GM18909 (cell line): ENCODE results near the gene CYP3A5.
"Not testable (repeated sequence)": the region's sequence is repeated elsewhere in the genome, so short reads cannot be mapped to it uniquely, and the experiment has no call there.

ENCODE experiments used
- ATAC-seq: cut with Tn5 transposase; IDR thresholded peaks from one replicate; pipeline ENCODE4 v1.9.1; 2021; ENCODE audit warnings: mild to moderate bottlenecking; ENCODE audit not compliant: unreplicated experiment, poor library complexity

Gene CYP3A5

DNA sequence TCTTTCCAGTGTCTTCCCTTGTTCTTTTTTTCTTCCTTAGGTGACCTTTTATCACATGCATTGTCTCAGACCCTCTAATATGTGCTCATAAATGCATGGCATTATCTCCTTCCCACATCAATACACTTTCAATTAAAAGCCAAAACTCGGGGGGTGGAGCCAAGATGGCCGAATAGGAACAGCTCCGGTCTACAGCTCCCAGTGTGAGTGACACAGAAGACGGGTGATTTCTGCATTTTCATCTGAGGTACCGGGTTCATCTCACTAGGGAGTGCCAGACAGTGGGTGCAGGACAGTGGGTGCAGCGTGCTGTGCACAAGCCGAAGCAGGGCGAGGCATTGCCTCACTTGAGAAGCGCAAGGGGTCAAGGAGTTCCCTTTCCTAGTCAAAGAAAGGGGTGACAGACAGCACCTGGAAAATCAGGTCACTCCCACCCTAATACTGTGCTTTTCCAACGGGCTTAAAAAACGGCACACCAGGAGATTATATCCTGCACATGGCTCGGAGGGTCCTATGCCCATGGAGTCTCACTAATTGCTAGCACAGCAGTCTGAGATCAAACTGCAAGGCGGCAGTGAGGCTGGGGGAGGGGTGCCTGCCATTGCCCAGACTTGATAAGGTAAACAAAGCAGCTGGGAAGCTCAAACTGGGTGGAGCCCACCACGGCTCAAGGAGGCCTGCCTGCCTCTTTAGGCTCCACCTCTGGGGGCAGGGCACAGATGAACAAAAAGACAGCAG lies 6.2 kb upstream of the CYP3A5 start:
- not testable (repeated sequence) for ATAC-seq

DNA sequence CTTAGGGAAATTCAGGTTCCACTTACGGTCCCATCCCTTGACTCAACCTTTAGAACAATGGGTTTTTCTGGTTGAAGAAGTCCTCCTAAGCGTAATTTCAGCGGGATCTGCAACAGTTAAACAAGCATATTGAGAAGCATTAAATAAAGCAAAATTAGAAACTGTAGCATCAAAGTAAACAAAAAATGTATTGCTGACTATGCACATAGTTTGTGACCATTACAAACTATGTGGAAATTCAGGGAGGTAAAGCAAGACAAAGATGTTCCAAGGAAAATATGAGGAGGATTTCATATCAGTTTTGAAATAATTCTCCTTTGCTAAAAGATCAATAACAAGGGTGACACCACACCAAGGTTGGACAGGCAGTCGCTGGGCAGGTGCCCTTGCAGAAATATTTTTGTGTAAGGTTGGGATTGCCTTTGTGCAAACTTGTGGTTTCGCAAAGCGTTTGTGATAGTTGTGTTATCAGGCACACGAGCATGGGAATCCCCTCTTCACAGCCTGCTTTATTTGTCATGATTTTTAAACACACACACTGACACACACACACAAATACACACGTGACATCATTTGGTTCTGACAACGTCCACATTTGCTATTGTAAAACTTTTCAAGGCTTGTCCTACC lies 5.4 kb upstream of the CYP3A5 start:
- ATAC-seq: no peak

DNA sequence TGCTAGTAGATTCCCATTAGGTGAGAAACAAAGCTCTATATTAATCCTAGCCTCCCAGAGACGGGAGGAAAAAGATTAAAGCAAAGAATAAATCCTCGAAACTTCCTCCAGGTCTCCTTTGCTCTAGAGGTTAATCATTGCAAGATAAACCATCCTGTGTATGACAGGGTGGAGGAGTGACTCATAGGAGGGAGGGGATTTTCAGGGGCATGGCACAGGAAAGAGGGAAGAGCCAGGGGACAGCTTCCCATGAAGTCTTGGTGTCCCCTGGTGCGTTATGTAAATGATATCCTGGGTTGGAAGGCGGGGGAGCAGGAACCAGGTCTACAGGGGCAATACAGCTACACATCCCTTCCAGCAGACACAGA lies 780 bp downstream of the CYP3A5 start:
- ATAC-seq: no peak

DNA sequence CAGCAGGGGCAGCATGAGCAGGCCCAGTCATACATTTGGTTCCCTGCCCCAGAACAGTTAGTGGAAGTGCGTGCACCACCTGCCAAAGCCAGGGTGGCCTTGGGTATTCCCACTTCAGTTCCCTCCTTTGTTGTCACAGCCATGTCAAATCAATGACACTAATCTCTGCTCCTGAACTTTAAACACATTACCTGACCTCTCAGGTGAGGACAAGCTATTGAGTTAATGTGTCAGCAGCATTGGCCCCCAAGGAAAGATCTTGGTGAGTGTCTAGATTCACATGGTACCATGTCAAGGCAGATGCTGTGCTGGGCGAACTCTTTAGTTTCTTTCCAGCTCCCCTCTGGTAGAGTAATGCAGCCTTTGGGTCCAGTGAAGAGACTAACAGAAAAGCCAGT lies 2.1 kb downstream of the CYP3A5 start:
- ATAC-seq: no peak

DNA sequence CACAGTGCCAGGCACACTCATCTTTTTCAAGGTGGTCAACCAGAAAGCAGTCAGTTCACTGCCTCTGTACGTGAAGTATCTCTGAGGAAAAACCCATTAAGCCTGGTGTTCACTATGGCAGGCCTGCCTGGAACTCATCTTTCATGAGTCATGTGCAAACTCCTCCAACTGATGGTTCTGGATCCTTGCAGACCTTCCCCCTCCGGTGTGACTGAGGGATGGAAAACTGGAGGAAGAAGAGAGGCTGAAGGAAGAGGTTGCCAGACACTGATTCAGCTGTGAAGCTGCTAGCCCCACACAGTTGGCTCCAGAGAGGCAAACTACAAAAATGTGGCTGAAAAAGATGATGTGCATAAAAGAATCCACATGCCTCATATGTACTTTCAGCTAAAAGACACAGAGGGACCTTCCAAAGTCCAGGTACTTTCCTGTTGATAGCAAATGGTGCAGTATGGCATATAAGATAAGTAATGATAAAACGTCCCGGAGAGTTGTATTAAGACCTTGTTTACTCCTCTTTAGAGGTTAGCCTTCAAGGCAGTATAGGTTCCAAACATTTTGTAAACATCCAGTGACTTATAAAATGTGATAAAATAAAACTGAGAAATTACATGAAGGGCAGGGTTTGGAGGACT lies 2.7 kb downstream of the CYP3A5 start:
- no peak for ATAC-seq

DNA sequence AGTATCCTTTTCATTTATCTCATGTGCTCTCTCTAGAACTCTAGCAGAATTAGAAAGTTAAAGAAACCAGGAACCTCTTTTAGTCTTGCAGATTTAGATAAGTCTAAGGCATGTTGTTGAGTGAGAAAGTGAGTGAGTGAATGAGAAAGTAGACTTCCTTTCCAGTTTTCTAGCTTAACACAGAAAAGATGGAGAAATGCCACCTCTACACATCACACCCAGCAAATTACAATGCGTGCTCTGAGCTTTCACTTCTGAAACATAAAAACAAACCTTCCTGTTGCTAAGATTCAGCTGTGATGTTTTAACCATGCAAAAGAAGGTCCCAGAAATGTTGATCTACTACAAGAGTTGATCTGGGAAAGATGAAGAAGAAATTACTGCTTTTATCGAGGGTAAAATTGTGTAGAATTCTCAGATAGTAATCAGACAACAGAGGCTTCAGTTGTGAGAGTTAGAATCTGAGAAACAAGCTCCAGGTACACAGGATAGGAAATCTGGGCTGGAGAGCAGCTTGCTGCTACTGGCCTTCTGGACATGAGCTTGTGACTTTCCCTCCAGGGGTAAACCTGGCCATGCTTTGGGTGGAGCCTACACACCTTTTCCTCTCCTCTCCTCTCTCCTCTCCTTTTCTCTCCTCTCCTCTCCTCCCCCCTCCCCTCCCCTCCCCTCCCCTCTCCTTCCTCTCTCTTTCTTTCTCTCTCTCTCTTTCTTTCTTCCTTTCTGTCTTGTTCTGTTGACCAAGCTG lies 4.6 kb downstream of the CYP3A5 start:
- ATAC-seq: no peak

DNA sequence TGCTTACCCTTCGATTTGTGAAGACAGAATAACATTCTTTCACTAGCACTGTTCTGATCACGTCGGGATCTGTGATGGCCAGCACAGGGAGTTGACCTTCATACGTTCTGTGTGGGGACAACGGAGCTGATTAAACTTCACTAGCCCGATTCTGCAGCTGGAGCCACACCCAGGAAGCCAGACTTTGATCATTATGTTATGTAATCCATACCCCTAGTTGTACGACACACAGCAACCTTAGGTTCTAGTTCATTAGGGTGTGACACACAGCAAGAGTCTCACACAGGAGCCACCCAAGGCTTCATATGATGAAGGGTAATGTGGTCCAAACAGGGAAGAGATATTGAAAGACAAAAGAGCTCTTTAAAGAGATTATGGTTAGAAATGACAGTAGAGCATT lies 7.2 kb downstream of the CYP3A5 start:
- ATAC-seq: no peak

DNA sequence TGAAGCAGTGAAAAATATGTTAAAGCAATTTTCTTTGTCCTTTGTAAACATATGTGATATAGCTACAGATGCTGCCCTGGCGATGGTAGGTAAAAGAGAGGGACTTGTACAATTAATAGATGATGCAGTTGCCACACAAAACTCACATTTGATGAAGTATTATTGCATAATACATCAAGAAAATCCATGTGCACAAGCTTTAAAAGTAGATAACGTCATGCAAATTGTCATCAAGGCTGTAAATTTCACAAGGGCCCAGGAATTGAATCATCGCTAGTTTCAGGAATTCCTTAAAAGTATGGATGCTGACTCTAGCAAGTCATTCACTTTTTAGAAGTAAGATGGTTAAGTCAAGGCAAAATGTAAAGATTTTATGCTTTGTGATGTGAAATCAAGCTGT lies 10.0 kb downstream of the CYP3A5 start:
- ATAC-seq: no peak

DNA sequence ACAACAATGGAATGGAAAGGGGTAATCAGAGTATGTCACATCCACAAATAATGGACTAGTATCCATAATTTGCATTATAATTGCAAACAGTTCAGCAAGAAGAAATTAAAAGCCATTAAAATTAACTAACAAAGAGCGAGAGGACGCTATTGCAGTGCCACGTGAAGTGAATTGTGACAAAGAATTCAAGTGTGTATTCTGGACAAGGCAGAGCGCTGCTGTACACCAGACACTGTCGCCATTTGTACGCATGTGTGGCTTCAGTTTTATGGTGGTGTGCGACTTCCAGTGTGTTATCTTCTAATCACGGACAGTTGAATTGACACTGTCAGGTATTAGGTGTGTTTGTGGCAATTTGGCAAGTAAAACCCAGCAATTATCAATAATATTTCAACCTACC lies 11.3 kb downstream of the CYP3A5 start:
- no peak for ATAC-seq

DNA sequence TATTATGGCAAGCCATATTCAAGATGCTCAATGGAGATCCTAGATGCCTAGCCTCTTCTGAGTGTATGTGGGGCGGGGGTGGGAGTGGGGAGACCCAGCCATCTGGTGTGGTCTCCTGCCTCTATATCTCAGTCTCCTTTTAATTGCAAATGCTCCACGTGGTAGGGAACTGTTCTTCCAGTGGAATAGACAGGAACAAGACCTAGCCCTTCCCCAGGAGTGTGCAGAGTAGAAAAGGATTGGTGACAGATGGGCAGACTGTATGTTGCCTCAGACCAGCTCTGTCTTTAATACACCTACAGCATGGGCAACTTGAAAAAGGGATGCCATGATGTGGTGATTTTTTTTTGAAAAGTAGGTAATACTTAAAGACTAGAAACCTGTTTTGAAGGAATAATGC lies 12.6 kb downstream of the CYP3A5 start:
- no peak for ATAC-seq

DNA sequence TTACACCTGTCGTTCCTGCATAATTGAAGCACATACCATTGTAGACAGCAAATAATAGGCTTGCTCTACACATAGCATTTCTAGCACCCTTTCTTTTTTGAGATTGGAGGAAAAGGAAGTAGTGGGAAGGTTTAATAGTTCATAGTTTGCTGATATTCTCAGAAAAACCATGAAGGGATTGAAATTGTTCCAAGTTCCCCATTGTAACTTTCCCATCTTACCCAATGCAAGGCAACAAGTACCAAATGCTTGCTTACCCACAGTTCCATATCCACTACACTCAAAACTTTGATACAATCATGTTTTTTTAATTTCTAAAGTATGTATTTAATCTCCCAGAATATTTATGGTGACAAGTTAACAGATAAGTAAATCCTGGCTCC lies 13.8 kb downstream of the CYP3A5 start:
- ATAC-seq: no peak

DNA sequence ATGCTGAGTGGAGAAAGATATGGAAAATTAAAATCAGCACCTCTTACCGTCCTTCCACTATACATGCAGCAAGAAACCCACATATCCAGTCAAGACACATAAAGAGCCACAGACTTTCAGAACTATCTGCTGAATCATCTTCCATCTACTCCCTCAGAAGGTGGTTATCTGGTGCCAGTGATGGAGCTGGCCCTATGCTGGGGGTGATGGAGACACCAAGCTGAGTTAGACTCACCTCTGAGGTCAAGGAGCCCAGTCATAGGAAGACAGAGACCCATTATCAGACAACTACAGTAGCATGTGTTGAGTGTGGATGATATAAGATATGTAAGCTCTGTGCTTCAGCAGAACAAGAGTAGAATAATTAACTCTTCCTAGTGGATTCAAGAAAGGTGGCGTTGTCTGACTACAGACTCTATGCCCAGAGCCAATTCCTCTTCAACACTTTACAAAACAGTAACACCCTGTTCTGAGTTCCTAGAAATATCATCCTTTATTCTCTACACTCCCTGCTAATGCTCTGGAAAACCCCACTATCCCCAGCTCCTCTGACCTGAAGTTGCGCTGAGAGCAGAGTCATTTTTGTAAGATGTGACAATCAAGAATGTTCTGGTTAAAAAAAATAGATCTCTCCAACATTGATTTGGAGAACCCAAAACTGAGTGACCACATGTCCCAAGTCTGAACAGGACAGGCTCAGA lies 14.3 kb downstream of the CYP3A5 start:
- no peak for ATAC-seq

DNA sequence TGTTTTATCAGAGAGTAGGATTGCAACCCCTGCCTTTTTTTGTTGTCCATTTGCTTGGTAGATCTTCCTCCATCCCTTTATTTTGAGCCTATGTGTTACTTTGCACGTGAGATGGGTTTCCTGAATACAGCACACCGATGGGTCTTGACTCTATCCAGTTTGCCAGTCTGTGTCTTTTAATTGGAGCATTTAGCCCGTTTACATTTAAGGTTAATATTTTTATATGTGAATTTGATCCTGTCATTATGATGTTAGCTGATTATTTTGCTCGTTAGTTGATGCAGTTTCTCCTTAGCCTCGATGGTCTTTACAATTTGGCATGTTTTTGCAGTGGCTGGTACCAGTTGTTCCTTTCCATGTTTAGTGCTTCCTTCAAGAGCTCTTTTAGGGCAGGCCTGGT lies 21.9 kb downstream of the CYP3A5 start:
- ATAC-seq: not testable (repeated sequence)

DNA sequence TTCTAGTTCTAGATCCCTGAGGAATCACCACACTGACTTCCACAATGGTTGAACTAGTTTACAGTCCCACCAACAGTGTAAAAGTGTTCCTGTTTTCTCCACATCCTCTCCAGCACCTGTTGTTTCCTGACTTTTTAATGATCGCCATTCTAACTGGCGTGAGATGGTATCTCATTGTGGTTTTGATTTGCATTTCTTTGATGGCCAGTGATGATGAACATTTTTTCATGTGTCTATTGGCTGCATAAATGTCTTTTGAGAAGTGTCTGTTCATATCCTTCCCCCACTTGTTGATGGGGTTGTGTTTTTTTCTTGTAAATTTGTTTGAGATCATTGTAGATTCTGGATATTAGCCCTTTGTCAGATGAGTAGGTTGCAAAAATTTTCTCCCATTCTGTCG lies 25.2 kb downstream of the CYP3A5 start:
- not testable (repeated sequence) for ATAC-seq

DNA sequence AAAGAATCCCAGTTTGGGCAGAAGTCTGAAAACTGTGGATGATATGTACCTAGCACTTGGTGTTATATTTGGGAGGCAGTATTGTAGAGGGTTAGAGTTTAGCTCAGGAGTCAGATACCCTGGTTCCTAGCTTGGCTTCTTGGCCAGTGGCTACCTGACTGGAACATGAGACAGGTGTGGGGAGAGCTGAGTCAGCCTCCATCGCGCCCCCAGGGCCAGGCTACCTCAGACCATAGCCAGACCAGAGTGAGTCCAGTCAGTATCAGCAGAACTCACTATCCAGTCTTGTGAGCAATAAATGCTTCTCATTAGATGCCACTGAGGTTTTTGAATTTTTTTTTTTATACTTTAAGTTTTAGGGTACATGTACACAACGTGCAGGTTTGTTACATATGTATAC lies 26.0 kb downstream of the CYP3A5 start:
- ATAC-seq: no peak

DNA sequence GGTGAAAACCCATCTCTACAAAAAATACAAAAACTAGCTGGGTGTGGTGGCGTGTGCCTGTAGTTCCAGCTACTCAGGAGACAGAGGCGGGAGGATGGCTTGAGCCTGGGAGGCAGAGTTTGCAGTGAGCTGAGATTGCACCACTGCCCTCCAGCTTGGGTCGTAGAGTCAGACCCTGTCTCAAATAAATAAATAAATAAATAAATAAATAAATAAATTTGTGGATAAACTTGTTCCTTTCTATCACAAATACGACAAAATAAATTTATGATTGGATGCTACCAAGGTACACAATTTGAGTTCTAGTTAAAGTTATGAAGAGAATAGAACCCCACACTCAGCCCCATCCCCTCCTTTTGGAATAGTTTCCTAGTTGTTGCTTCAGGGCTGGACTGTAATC lies 26.5 kb downstream of the CYP3A5 start:
- ATAC-seq: not testable (repeated sequence)

DNA sequence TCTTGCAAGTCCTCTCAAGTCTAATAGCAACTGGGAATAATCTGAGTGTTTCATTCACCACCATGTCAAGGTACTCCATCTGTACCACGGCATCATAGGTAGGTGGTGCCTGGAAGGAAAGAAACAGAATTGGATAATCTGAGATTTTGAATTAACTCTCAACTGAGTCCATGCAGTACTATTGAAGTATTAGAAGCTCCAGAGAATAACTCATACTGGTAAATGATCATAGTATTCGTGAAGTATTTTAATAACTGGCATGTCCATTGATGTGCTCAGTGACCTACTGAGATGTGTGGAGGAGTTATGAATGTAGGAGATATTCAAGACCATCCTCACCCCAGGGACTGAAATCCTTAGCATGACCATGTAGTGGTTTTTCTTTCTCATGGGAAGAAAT lies 27.1 kb downstream of the CYP3A5 start:
- ATAC-seq: no peak

DNA sequence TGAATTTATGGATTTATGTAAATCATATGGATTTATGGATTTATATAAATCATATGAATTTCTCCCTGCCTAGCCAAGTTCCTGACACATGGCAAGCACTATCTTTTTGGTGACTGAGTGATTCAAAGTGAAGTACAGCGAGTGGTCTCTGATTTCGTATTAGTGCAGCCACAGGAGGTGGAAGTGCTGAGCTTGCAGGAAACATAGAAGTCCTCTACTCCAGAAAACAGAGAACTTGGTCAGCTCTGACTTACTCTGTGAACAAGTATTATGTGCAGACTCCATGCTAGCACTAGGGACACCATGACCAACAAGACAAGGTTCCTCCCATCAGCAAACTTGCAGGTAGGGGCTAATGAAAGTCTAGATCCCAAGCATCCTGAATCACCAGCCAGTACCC lies 28.5 kb downstream of the CYP3A5 start:
- ATAC-seq: no peak

DNA sequence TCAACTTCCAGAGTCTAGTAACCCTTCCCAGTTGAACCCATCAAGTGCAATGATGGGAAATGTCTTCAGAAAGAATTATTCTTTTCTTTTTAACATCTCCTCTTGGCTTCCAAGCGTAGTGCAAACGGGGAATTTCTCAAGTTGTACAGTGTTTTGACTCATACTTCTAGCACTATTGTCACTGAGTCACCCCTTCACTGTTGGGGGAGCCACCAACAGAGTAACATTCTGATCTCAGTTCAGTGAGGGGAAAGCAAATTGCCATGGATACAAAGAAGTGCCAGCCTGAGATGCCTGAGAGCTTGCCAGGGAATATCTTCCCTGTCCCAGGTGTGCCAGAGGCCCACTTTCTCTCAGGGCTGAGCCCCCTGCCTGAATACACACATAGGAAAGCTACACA lies 31.0 kb downstream of the CYP3A5 start:
- ATAC-seq: no peak

DNA sequence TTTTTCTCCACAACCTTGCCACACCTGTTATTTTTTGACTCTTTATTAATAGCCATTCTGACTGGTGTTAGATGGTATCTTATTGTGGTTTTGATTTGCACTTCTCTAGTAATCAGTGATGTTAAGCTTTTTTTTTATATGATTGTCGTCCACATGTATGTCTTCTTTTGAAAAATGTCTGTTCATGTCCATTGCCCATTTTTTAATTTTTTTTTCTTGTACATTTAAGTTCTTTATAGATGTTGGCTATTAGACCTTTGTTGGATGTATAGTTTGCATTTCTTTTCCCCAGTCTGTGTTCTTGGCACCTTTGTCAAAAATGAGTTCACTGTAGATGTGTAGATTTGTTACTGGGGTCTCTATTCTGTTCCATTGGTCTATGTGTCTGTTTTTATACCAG lies 34.2 kb downstream of the CYP3A5 start:
- ATAC-seq: no peak

DNA sequence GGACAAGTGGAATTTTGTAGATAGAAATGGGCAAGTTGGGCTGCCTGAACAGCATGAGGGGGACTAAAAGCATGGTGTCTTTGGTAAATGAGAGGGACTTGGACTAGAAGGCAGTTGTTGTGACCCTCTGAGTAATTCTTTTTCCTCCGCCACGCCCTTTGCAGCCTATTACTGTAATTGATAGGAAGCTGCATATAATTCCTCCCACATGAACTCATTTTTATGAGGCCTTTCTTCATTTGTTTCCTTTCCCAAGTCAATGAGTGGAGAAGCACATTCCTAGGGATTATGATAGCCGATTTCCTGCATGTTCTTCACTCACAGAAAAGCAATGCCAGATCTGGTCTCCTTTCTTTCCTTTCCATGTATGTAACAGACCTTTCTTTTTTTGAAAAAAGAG lies 35.4 kb downstream of the CYP3A5 start:
- no peak for ATAC-seq
